ENCODE data around the gene CTCFL.
"Not testable (repeated sequence)": the region's sequence is repeated elsewhere in the genome, so short reads cannot be mapped to it uniquely, and the experiment has no call there.

CTCFL gene

DNA sequence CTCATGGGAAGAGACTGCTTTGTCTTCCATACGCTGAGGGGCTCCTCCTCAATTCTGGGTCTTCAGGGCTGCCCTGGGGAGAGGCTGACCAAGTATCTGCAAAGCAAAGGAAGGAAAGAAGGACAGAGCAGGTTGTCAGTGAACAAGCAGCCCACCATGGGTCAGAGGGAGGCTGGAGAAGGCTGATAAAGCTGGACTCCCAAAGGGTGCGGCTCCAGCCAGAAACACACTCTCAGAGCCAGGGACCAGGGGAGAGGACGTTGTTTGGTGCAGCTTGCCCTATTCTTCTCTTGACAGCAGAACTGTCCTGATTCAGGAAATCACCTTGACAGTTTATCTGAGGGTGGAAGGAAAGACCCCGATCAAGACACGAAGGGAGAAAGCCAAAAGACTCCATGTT is 10.4 kb upstream of the CTCFL start:
- DNase-seq, result no peak

DNA sequence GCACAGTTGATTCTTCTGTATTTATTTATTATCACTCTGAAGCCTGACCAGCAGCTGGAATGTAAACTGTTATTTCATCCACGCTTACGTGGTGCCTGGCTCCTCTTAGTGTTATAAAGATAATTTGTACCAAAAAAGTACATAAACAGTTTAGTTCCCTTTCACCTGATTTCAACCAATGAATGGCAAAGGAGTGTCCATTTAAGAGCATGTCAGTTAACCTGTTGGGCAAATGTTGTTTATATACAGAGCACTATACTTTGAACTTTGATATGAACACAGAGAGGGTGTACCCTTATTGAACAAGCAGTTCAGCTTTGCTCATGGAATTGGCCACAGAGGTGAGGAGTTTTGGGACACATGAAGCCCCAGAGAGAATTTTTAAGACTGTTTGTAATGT is 7.2 kb upstream of the CTCFL start:
- DNase-seq, result no peak

DNA sequence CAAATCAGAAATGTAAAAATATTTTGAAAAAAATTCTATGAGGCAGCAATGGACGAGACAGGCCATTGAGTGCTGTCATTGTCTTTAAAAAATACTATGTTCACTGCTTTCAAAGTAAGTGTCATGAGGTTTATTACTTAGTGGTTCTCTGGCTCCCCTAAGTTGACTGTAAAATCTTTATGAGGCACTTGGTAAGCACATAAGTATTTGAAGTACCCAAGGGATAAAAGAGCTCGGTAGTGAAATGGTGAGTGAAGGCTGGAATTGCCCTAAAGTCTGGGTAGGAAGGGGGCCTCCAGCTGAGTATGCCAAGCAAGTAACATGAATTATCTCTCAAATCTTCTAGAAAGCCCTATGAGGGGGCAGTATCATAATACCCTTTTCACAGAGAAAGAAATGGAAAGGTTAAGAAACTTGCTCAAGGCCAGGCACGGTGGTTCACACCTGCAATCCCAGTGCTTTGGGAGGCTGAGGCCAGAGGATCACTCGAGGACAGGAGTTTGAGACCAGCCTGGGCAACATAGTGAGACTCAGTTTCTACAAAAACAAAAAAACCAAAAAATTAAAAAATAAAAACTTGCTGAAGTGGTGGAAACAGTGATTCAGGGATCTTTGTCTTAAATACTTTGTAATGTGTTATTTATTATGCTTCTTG is 5.5 kb upstream of the CTCFL start:
- DNase-seq, result no peak

DNA sequence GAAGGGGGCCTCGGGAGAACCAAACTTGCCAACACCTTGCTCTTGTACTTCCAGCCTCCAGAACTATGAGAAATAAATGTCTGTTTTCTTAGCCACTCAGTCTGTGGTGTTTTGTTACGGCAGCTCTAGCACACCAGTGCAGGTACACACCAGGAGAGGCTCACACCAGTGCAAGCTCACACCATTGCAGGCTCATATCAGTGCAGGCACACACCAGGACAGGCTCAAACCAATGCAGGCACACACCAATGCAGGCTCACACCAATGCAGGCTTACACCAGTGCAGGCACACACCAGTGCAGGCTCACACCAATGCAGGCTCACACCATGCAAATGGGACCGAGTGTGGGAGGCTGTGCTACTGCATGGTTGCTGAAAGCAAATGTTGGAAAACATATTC is 4.9 kb upstream of the CTCFL start:
- DNase-seq, result no peak

DNA sequence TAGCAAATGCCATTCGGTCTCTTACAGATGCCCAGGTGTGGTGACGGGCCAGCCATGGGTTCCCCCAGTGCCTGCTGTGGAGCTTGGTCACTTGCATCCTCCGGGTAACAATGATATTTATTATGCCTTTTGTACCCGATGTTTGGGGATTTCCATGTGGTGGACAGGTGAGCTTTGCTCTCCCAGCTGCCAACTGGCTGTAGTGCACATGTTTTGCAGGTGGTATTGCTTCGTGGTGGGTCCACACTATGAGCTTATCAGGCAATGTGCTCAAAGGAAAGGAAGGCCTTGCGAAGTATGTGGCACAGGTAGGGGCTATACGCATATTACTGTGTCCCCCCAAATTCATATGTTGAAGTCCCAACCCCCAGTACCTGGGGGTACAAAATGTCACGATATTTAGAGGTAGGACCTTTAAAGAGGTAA is 4.2 kb upstream of the CTCFL start:
- DNase-seq, result no peak

DNA sequence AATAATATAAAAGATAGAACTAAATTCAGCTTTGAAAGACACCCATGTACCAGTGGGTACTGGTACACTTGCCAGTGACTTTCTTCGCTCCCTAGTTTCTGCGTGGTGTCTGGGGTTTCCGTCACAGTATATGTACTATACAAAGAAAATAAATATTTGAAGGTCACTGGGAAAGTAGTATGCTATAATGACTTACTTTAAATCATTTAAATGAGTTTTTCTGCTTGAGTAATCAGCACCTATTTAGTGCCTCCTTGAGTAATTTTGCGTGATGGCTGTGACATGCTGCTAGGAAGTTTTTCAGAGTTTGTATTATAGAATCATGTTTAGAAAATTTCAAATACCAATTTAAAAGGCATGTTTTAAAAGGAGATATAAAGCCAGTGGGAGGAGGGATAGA is 3.2 kb upstream of the CTCFL start:
- DNase-seq, result no peak

DNA sequence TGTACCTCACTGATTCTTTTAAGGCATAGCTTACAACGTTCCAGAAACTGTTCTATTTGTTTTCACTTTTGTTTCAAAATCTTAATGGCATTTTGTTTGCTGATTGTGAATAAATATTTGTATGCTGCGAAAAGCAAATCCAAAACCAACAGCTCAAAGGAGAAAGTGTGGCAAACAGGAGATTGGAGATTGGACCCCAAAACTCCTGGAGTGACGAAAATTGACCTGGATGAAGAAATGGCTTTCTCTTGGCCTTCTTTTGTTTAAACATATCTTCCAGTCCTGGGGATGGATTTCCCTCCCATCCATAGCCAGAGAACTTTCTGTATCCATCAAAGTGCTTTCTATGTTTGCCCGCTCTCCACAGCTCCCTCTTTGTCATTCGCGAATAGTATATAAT is 2.8 kb upstream of the CTCFL start:
- DNase-seq, result no peak

DNA sequence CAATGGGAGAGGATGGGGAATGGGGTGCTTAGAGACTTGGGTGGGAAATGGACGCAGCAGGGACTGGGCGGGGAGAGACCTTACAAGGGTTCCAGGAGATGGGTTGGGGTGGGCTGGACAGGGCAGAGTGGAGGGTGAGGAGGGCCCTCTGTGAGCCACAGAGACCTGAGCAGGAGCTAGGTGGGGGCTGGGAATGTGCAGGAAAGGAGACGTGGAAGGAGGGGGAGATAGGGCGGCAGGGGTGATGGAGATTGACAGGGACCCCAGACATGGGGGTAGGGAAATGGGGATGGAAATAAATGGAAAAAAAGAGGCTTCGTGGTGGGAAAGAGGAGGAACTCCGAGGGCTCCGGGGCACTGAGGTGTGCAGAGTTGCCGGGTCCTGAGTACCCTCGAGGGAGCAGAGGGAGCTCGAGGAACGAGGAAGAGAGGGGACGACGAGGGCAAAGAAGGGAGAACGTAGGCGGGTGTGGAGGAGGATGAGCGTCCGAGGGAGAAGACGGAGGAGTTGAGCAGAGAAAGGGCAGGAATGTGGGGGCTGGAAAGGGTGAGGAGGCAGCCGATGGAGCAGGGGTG is 2.0 kb upstream of the CTCFL start:
- no peak for DNase-seq

DNA sequence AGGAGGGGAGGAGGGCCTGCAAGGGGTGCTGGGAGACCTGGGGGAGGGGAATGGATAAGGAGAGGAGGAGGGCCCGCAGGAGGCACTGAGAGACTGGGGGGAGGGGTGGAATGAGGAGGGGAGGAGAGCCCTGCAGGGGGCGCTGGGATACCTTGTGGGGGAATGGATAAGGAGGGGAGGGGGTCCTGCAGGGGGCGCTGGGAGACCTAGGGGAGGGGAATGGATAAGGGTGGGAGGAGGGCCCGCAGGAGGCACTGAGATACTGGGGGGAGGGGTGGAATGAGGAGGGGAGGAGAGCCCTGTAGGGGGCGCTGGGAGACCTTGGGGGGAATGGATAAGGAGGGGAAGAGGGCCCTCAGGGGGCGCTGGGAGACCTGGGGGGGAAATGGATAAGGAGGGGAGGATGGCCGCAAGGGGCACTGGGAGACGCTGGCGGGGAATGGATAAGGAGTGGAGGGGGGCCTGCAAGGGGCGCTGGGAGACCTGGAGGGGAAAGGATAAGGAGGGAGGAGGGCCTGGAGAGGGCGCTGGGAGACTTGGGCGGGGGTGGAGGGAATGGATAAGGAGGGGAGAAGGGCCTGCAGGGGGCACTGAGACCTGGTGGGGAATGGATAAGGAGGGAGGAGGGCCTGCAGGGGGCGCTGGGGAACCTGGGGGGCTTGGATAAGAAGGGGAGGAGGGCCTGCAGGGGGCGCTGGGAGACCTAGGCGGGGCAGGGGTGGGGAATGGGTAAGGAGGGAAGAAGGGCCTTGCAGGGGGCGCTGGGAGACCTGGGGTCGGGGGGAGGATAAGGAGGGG is 1.3 kb upstream of the CTCFL start:
- no peak for DNase-seq

DNA sequence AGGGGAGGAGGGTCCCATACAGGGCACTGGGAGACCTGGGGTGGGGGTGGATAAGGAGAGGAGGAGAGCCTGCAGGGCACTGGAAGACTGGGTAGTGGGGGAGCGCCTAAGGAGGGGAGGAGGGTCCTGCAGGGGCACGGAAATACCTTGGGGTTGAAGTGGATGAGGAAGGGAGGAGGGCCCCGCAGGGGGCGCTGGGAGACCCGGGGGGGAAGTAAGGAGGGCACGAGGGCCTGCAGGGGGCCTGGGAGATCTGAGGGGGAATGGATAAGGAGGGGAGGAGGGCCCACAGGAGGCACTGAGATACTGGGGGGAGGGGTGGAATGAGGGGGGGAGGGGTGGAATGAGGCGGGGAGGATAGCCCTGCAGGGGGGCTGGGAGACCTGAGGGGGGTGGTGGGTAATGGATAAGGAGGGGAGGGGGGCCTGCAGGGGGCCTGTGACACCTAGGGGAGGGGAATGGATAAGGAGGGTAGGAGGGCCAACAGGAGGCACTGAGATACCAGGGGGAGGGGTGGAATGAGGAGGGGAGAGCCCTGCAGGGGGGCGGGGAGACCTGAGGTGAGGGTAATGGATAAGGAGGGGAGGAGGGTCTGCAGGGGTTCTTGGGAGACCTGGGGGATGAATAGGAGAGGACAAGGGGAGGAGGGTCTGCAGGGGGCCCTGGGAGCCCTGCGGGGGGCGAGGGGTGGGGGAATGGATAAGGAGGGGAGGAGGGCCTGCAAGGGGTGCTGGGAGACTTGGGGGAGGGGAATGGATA is 567 bp upstream of the CTCFL start:
- no peak for DNase-seq

DNA sequence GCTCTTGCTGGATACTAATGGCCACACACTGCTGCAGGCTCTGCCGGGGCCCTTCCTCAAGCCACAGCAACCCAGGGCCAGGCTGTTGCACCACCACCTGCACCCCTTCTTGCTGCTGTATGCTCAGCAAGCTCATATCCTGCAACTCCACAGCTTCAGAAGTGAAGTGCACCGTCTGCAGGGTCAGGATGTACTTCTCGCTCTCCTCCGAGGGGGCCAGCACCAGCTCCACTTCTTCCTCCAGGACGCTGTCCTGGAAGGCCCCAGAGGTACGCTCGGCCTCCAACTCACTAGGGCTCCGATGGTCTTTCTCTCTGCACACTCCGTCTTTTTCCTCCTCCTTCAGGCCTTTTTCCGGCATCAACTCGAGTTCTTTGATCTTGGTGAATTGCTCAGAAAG is 1.2 kb downstream of the CTCFL start:
- DNase-seq, result no peak

DNA sequence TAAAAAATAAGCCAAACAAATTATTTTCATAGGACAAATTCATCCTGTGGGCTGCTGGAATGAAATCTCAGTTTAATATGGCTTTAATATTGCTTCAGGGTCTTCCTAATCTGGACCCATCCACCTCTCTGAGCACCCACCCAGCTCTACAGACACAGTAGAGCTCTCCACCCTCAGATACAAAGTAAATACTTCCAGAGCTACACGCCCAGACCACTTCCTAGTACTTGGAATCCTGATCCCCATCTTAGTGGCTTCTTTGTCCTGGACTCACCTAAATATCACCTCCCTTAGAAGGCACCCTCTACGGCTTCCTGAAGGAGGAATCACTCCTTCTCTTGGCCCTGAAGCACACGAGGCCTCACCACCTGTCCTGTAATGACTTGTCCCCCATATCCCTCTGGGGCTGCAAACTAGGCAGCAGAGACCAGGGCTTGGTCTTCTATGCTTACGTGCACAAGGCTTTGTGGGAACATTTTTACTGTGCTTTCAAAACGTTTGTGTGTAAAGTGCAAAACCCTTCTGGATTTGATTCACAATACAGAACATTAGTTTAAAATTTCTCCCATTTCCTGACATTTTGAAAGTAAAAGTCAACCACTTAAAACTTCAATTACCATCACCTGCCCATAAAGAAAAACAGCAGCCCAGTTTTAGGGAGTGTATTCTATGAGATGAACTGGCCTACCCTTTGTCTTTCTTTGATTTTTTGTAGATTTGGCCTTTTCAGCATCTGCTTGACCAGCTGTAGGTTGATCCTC is 2.4 kb downstream of the CTCFL start:
- DNase-seq, result no peak

DNA sequence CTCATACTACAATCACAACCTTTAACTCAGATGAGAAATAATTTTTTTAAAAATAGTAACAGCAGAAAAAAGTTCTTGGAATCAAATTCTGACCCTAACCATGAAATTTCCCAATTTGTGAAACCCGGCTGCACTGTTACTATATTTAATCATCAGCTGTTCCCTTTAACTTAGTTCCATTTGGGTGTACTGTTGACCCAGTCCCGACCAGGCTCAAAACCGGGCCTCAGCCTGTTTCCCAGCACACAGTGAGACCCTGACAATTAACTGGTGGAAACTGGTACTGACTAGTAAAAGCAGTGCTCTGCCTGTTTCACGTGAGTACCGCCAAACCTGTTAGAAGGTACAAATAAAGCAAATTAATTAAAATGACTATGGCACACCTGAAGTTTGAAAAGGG is 7.0 kb downstream of the CTCFL start:
- no peak for DNase-seq

DNA sequence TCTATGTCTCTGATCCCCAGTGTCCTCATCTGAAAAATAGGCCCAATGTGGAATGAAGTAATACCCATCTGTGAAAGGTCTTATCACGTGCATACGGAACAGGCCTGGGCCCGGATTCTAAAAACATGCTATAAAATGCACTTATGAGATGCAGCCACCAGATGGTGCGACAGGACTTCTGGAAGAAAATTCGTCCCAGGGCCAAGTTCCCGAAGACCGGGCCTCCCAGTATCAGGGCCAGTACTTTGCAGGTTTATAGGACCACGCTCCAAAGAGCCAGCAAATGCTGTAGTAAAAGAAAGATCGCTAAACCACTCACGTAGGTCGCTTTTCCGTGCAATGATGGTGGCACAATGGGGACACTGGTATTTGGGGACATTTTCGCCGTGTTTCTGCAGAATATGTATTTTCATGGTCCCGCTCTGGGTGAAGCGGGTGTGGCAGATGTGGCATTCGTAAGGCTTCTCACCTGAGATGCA is 10.6 kb downstream of the CTCFL start:
- DNase-seq, result no peak

DNA sequence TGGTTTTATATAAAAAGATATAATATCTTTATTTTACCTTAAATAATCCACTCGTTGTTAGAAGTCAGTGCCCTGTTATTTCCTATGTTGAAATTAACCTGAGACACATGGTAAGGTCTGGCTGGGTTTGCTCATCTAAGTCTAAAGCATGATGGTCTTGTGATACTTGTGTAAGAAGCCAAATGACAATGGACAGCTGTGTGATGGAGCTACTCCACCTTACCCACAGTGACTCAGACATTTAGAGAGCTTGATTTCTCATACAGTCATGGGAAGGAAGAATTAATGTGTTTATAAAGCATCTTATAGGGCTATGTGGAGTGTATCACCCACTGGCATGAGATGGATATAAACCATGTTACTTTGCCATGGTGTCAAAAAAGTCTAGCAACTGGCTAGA is 11.7 kb downstream of the CTCFL start:
- DNase-seq, result no peak

DNA sequence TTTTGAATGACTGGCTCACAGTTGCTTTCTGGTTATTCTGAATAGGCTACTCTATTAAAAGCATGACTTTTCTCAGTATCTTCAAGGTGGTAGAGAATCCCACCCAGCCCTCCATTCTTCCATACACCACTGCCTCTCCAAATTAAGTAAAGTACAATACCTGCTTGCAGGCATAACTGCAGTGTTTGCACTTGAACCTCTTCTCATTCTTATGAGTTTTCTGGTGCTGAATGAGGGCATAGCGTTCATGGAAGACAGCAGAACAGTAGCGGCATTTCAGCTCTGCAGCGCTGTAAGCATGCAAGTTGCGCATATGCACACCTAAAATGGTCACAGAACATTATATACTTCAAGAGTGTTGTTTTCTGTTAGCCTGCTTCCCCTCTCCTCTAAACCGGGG is 12.5 kb downstream of the CTCFL start:
- DNase-seq, result no peak

DNA sequence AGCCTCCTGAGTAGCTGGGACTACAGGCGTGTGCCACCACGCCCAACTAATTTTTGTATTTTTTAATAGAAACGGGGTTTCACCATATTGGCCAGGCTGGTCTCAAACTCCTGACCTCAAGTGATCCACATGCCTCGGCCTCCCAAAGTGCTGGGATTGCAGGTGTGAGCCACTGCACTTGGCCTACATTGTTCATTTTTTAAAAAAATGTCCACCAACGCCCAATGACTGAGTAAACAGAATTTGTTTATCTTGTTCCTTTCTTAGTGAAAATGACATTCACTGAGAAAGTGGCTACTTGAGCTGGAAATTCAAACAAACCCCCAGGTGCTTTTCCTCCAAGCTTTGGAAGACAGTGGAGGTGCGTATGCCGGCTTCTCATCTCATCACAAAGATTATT is 13.2 kb downstream of the CTCFL start:
- DNase-seq, result not testable (repeated sequence)

DNA sequence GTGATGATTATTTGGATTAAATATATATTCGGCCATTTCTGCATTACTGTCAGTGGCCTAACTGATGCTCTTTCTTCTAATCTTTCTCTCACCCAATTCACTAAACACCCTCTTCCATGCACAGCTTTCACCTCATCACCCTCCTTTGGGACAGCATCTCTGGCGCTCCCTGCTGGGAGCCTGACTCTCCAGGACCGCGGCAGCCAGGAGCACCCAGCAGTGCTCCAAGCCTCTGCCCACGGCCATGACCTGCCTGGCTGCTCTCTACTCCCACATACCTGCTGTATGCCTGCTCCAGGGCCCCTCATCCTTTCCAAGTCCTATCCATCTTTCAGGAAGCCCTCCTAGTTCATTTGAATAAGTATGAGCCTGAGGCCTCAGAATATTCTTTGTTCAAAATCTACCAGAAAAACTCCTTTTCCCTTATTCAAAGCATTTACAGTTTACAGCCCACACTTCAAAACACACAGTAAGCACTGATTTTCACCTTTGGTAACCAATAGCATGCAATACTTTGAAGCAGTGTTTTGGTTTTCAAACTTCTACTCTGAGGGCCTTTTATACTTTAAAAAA is 15.2 kb downstream of the CTCFL start:
- no peak for DNase-seq

DNA sequence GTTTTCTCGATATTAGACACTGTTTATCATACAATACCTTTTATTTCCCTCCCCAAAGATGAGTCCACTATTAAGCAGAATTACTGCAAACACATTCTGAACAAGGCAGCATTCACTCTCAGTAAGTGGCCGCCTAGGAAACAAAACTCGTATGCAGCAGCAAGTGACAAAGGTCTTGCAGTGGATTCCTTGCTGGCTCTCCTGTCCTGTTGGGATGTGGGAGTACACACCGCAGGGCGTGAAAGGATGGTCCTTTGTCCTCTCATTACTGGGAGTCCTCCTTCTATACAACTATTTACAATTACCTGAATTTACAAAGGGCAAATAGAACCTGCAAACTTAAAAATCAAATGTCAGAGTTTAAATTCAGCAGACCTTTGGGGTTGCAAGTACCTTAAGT is 16.1 kb downstream of the CTCFL start:
- DNase-seq, result no peak

DNA sequence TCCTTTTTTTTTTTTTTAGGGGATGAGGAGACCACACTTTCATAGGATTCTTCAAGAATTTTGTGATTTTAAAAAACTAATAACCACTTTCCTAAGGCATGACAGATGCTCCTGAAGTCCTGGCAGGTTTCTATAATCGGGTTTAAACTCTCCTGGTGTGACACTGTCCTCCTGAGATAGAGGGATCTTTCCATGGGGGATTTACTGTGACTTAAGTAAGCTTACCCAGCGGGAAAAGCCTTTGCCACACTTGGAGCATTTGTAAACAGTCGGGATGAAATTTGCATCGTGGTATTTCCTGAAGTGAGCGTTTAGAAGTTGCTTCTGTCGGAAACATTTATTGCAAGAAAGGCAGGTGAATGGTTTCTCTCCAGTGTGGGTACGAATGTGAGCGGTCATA is 16.6 kb downstream of the CTCFL start:
- no peak for DNase-seq

DNA sequence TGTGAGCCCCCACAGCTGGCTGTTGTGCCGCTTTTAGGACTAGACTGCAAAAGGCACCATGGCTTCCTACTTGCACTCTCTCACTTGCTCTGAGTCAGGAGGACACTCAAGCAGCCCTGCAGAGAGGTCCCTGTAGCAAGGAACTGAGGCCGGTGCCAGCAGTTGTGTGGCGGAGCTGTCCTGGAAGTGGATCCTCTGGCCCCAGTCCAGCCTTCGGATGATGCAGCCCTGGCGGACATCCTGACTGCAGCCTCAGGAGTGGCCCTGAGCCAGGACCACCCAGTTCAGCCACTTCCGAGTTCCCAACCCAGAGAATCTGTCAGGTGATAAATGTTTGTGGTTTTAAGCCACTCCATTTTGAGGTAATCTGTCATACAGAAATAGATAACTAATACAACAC is 17.5 kb downstream of the CTCFL start:
- no peak for DNase-seq

DNA sequence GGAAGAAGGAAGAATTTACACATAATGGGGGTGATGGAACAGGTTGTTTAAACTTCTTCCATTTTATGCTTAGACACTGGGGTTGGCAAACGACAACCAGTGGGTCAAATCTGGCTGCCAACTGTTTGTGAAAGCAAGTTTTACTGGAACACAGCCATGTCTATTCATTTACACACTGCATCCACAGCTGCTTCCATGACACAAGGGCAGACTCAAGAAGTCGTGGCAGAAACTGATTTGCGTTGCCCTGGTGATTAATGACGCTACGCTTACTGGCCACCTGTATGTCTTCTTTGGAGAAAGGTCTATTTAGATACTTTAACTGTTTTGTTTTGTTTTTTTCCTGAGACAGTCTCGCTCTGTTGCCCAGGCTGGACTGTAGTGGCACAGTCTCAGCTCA is 19.0 kb downstream of the CTCFL start:
- no peak for DNase-seq
